Measurements from ENCODE around the gene ACER1.
A peak's percentile ranks its signal among the peaks of the same experiment; 100 is the strongest.

ACER1 gene

DNA sequence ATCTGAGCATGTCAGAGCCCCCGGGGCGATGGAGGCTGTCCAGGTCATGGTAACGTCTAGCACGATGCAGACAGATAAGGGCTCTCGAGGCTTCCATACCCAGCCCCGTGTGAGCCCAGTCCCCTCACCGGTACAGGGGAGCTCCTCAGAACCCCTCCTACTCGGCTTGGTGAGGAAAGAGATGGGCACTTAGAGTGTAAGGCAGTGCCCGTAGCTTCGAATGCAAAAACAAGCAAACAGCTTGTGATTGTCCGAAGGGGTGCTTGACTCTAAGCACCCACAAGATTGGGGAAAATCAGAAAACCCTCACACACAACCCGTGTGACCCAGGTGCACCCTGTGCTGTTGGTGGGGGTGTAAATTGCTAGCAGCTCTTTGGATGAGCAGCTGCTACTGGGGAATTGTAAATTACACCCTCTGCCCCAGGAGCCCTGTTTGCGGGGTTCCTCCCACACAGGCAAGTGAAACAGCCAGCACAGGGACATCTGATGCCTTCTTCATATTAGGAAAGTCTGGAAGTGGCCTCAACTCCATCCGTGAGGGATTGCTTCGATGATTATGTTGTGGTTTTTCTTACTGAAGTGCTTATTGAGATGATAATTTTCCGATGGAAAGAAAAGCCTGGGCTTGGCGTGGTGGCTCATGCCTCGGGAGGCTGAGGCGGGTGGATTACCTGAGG lies 43.2 kb upstream of the ACER1 start:
- peak overlapping the region; percentile 98 for H3K27ac ChIP-seq
- ChIA-PET POLR2A (ENCODE audit: low non-redundant PET) (no interaction called here), CTCF (no interaction called here)
- TF ChIP-seq, protein P1, sequence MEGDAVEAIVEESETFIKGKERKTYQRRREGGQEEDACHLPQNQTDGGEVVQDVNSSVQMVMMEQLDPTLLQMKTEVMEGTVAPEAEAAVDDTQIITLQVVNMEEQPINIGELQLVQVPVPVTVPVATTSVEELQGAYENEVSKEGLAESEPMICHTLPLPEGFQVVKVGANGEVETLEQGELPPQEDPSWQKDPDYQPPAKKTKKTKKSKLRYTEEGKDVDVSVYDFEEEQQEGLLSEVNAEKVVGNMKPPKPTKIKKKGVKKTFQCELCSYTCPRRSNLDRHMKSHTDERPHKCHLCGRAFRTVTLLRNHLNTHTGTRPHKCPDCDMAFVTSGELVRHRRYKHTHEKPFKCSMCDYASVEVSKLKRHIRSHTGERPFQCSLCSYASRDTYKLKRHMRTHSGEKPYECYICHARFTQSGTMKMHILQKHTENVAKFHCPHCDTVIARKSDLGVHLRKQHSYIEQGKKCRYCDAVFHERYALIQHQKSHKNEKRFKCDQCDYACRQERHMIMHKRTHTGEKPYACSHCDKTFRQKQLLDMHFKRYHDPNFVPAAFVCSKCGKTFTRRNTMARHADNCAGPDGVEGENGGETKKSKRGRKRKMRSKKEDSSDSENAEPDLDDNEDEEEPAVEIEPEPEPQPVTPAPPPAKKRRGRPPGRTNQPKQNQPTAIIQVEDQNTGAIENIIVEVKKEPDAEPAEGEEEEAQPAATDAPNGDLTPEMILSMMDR (conservative IDR thresholded peaks at IDR 0.05; ENCODE audit: low read depth) = no peak
- no peak for DNase-seq (ENCODE audit: low spot score)

DNA sequence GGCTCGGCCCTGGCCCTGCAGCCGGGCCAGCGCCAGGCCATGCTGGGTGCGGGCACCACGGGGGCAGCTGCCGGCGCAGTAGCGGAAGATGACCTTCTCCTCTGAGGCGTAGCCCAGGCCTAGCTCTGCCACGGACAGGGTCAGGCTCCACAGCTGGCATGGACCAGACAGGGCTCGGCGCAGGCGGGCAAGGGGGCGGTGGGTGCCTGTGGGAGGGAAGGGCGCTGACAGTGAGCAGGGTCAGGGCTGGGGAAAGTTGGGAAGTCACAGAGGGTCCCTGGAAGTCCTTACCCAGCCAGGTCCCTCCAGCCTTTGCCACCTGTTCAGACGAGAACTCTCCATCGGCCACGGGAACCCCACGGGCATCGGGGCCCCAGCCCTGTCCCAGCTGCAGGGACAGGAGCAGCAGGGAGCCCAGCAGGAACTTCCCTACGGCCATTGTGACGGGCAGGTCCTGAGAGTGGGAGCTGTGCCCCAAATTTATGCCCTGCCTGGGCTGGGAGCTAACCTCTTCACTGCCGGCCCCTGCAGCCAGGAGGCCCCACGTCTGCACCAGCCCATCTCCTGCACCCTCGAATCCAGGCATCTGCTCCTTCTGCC lies 42.1 kb upstream of the ACER1 start, which contains the start of gene PSPN:
Gene PSPN, minus strand, starts transcription at position 523 of the 600 bp plus-strand sequence. Its CDS starts 84 bp downstream, at position 439.
- no peak for DNase-seq (ENCODE audit: low spot score)
- H3K27ac ChIP-seq = peak within 1 kb of the TSS; percentile 98
- ChIA-PET CTCF (interaction anchor here (0.7 kb wide), 1 partner anchor 42 kb away, joined by 3 read pairs; no protein-coding TSS in a partner anchor), POLR2A (ENCODE audit: low non-redundant PET) (interaction anchor here (0.7 kb wide), 1 partner anchor 33 kb away, joined by 3 read pairs; no protein-coding TSS in a partner anchor)
- TF ChIP-seq, protein P1 (conservative IDR thresholded peaks at IDR 0.05; ENCODE audit: low read depth) = no peak

DNA sequence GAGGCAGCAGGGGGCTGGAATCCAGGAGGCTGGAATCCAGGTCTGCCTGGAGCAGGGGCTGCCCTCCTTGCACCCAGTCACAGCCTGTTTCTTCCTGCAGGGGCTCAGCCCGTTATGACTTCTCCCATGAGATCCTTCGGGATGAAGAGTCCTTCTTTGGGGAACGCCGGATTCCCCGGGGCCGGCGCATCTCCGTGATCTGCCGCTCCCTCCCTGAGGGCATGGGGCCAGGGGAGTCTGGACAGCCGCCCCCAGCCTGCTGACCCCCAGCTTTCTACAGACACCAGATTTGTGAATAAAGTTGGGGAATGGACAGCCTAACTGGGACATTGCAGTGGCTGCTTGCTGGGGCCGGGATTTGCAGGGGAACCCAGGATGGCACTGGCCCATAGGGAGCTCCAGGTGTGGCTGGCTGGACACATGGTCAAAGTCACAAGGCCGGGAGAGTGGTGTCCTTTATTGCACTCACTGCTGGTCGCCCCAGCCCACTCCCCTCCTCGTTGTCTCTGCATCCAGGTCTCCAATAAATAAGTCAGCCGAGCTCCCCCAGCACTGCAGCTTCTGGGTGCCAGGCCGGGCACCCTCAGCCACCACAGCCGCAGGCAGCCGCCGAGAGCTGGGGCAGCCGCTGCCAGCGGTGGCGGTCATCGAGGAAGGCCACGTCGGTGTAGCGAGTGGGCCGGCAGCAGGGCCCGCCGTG lies 41.4 kb upstream of the ACER1 start:
- ChIA-PET CTCF (interaction anchor here (0.7 kb wide), 1 partner anchor 43 kb away, joined by 3 read pairs; no protein-coding TSS in a partner anchor), POLR2A (ENCODE audit: low non-redundant PET) (interaction anchor here (0.7 kb wide), 1 partner anchor 34 kb away, joined by 3 read pairs; no protein-coding TSS in a partner anchor)
- DNase-seq (ENCODE audit: low spot score) = no peak
- TF ChIP-seq, protein P1 (conservative IDR thresholded peaks at IDR 0.05; ENCODE audit: low read depth) = no peak
- H3K27ac ChIP-seq = peak overlapping the region; percentile 98

DNA sequence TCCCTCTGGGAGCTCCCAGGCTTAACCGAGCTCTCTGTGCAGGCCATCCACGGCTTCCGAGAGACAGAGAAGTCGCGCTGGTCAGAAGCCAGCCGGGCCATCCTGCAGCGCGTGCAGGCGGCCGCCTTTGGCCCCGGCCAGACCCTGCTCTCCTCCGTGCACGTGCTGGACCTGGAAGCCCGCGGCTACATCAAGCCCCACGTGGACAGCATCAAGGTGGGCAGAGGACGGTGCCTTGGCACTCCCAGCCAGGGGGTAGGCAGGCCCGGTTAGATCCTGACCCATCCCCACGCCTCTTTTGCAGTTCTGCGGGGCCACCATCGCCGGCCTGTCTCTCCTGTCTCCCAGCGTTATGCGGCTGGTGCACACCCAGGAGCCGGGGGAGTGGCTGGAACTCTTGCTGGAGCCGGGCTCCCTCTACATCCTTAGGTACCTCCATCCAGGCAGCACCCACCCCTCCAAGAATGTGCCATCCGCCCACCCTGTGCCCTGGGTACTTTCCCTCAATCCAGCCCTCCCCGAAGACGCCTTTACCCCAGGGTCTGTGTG lies 40.8 kb upstream of the ACER1 start:
- POLR2A ChIA-PET (ENCODE audit: low non-redundant PET) = no interaction called here

DNA sequence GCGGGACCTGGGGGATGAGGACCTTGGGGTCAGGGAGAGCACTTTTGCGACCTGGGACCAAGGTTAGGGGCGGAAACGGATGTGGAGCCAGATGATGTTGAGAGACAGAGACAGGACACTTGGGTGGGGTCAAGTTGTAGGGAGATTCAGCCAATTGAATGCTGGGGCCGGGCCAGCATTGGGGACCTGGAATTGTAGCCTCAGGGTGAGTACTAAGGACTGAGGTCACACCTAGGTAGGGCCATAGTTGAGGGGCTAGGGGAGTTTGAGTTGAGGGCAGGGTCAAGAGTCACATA lies 40.3 kb upstream of the ACER1 start:
- DNase-seq (ENCODE audit: low spot score) = no peak
- TF ChIP-seq, protein P1 (conservative IDR thresholded peaks at IDR 0.05; ENCODE audit: low read depth) = no peak
- POLR2A ChIA-PET (ENCODE audit: low non-redundant PET) = interaction anchor here (0.6 kb wide), 1 partner anchor 48 kb away, joined by 4 read pairs; no protein-coding TSS in a partner anchor
- H3K27ac ChIP-seq = peak overlapping the region; percentile 98
- CTCF ChIA-PET = interaction anchor here (0.6 kb wide), 1 partner anchor 9 kb away, joined by 3 read pairs; no protein-coding TSS in a partner anchor

More for the DNA sequence above, 40.8 kb upstream of the ACER1 start:
- DNase-seq (ENCODE audit: low spot score) = no peak
- peak overlapping the region; percentile 98 for H3K27ac ChIP-seq
- TF ChIP-seq, protein P1 (conservative IDR thresholded peaks at IDR 0.05; ENCODE audit: low read depth) = no peak
- CTCF ChIA-PET = no interaction called here

Data from RWPE1 (cell line).